Endodermal cell (in vitro differentiated cells): Measurements from ENCODE around the gene KCTD17. TPM values are rescaled to one million over a fixed set of nuclear protein-coding genes. Genes with fewer than 3 reads are reported as not detected.
A peak's percentile ranks its signal among the peaks of the same experiment; 100 is the strongest.

ENCODE experiments used
- DNase-seq: peaks from one replicate; pipeline ENCODE4 v3.0.0-alpha.2; 2017
- H3K27ac ChIP-seq: 2 replicates; pipeline ENCODE4 v1.5.1; 2013; ENCODE audit warnings: mild to moderate bottlenecking, low read depth, low read length, moderate library complexity
- H3K27me3 ChIP-seq: 2 replicates; pipeline ENCODE4 v1.6.1; 2013; ENCODE audit warnings: mild to moderate bottlenecking, low read length, moderate library complexity; ENCODE audit not compliant: insufficient read depth, control insufficient read depth, poor library complexity, severe bottlenecking
- H3K36me3 ChIP-seq: 2 replicates; pipeline ENCODE4 v1.7.0; 2013; ENCODE audit warnings: mild to moderate bottlenecking, low read length, moderate library complexity; ENCODE audit not compliant: control insufficient read depth, insufficient read depth
- H3K4me1 ChIP-seq: one replicate; pipeline ENCODE4 v1.7.0; 2013; ENCODE audit warnings: low read length; ENCODE audit not compliant: control insufficient read depth, insufficient read depth
- H3K4me3 ChIP-seq: 2 replicates; pipeline ENCODE4 v1.5.1; 2013; ENCODE audit warnings: mild to moderate bottlenecking, low read length, moderate library complexity
- H3K9ac ChIP-seq: 2 replicates; pipeline ENCODE4 v1.6.1; 2013; ENCODE audit warnings: mild to moderate bottlenecking, low read length, moderate library complexity; ENCODE audit not compliant: poor library complexity, severe bottlenecking; ENCODE audit errors: extremely low read depth
- H3K9me3 ChIP-seq: 2 replicates; pipeline ENCODE4 v1.6.1; 2013; ENCODE audit warnings: mild to moderate bottlenecking, low read length, moderate library complexity; ENCODE audit not compliant: control insufficient read depth
- H3K27ac Mint-ChIP-seq: 2 replicates; pipeline ENCODE4 v1.8.0; 2020; ENCODE audit warnings: mixed read lengths
- H3K27me3 Mint-ChIP-seq: 2 replicates; pipeline ENCODE4 v1.8.0; 2021; ENCODE audit warnings: mild to moderate bottlenecking, mixed read lengths; ENCODE audit not compliant: insufficient read depth
- H3K36me3 Mint-ChIP-seq: 2 replicates; pipeline ENCODE4 v1.8.0; 2020; ENCODE audit warnings: low read depth, mixed read lengths
- H3K4me1 Mint-ChIP-seq: 2 replicates; pipeline ENCODE4 v1.8.0; 2020; ENCODE audit warnings: mixed read lengths
- H3K4me3 Mint-ChIP-seq: 2 replicates; pipeline ENCODE4 v1.8.0; 2020; ENCODE audit warnings: mild to moderate bottlenecking, moderate library complexity, mixed read lengths
- H3K9me3 Mint-ChIP-seq: 2 replicates; pipeline ENCODE4 v1.8.0; 2020; ENCODE audit warnings: mild to moderate bottlenecking, mixed read lengths
- CTCF ChIP-seq: fragments of 200-600 bp; sonication (generic); conservative IDR thresholded peaks from 2 replicates; pipeline ENCODE4 v1.5.0; 2021; ENCODE audit warnings: antibody characterized with exemption, mild to moderate bottlenecking
- WGBS, 2 experiments: methylation state at CpG; one replicate each; pipeline versions ENCODE4 v1.1.5 to v1.1.7; 2013; ENCODE audit warnings: missing lambda C conversion rate in 2 of 2, mixed read lengths in 1 of 2; ENCODE audit not compliant: insufficient coverage in 1 of 2, insufficient read length in 1 of 2; 5-methylcytosine and 5-hydroxymethylcytosine counted together
- total RNA-seq, 2 donors: library from RNA; stranded (reverse); fragmentation: NEBNext Ultra II Directional in 1 of 2; extraction: Animal tissue kit (Norgen Biotek cat#: 25700) in 1 of 2; gene quantifications; 2 replicates in 1 of 2; 3 replicates in 1 of 2; pipeline ENCODE4 v1.2.1, GENCODE V29; 2021

Gene KCTD17
- total RNA-seq, 2 donors from 2014 or later: 35.4 to 37.0 TPM

GRCh38 chr22:37068859-37069258, 17.3 kb downstream of the KCTD17 start:
- no peak overlapping the region for H3K9ac ChIP-seq
- peak overlapping the region; percentile 34 for H3K4me3 Mint-ChIP-seq
- no peaks in the 10 kb centered on the region for H3K4me1 Mint-ChIP-seq
- WGBS, 2 experiments: 15 to 18% methylated on average over 7 to 36 of the region's 36 CpGs
- H3K4me3 ChIP-seq: no peak overlapping the region
- H3K36me3 ChIP-seq: no peaks in the 10 kb centered on the region
- H3K4me1 ChIP-seq: no peaks in the 10 kb centered on the region
- H3K27me3 Mint-ChIP-seq: peaks cover 36% of the 10 kb centered on the region
- peak; percentile 44 for TF ChIP-seq CTCF
- no peaks in the 10 kb centered on the region for H3K36me3 Mint-ChIP-seq
- H3K27ac Mint-ChIP-seq: no peak overlapping the region
- DNase-seq: peak; percentile 87
- H3K27me3 ChIP-seq: peaks cover 47% of the 10 kb centered on the region
- H3K27ac ChIP-seq: no peak overlapping the region
- no peaks in the 10 kb centered on the region for H3K9me3 ChIP-seq
- no peaks in the 10 kb centered on the region for H3K9me3 Mint-ChIP-seq

GRCh38 chr22:37069319-37069718, 17.8 kb downstream of the KCTD17 start:
- Histone ChIP-seq H3K9ac (no peak overlapping the region), H3K27me3 (peaks cover 51% of the 10 kb centered on the region), H3K4me3 (no peak overlapping the region), H3K9me3 (no peaks in the 10 kb centered on the region), H3K36me3 (no peaks in the 10 kb centered on the region), H3K27ac (no peak overlapping the region), H3K4me1 (no peaks in the 10 kb centered on the region)
- Mint-ChIP-seq H3K27ac (no peak overlapping the region), H3K36me3 (no peaks in the 10 kb centered on the region), H3K4me1 (no peaks in the 10 kb centered on the region), H3K27me3 (peaks cover 32% of the 10 kb centered on the region), H3K4me3 (peak overlapping the region; percentile 34), H3K9me3 (no peaks in the 10 kb centered on the region)
- DNase-seq: no peak
- WGBS, 2 experiments: 66 to 74% methylated on average over 5 to 9 of the region's 11 CpGs
- TF ChIP-seq CTCF: no peak

GRCh38 chr22:37069719-37070118, 18.2 kb downstream of the KCTD17 start:
- Mint-ChIP-seq H3K4me3 (no peak overlapping the region), H3K27me3 (peaks cover 32% of the 10 kb centered on the region), H3K4me1 (no peaks in the 10 kb centered on the region), H3K9me3 (no peaks in the 10 kb centered on the region), H3K36me3 (no peaks in the 10 kb centered on the region), H3K27ac (no peak overlapping the region)
- no peaks in the 10 kb centered on the region for H3K9me3 ChIP-seq
- peaks cover 53% of the 10 kb centered on the region for H3K27me3 ChIP-seq
- no peak for TF ChIP-seq CTCF
- H3K36me3 ChIP-seq: no peaks in the 10 kb centered on the region
- WGBS, 2 experiments: 90 to 93% methylated on average over 2 to 9 of the region's 9 CpGs
- no peak overlapping the region for H3K4me3 ChIP-seq
- H3K27ac ChIP-seq: no peak overlapping the region
- DNase-seq: no peak
- H3K9ac ChIP-seq: no peak overlapping the region
- no peaks in the 10 kb centered on the region for H3K4me1 ChIP-seq
